Stimulated activated CD4-positive, alpha-beta T cell treated with anti-CD3 and anti-CD28 coated beads, Interleukin-4, amount 100 ng/mL, for 48 hours (primary cell): Measurements from ENCODE around the gene CORO1C.

Experiments
- DNase-seq, 2 donors: peaks; one replicate each; pipeline ENCODE4 v3.0.0-alpha.2; 2020; ENCODE audit warnings: low read depth in 2 of 2

Gene CORO1C

DNA sequence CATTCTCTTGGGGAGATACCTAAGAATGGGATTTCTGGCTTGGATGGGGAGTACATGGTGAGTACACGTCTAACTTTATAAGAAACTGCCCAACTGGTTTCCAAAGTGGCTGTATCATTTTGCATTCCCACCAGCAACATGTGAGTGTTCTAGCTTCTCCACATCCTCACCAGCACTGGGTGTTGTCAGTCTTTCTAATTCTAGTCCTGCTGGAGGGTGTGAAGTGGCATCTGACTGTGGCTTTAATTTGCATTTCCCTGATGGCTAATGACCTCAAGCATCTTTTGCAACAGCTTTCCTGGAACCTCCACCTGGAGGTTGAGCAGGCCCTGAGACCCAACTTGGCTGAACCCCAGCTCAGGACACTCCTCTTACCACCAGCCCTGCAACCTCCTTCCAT is 115.4 kb downstream of the CORO1C start:
- no peak for DNase-seq

DNA sequence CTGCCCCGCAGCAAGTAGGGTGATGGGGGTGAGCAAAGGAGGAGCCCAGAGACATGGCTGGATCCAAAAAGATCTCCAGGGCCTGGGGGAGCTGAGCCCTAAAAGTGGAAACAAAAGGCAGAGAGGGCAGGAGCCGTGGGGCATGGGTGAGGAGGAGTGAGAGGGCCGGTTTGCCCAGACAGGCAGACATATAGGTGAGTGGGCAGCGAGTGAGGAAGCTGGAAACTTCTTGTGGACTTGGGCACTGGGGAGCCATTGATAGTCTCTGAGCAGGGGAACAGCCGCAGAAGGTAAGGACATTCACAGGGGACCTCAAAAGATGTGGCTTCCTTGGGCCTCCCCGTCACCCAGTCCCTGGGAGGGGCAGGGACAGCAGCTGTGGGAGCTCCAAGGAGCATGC is 116.7 kb downstream of the CORO1C start:
- no peak for DNase-seq

DNA sequence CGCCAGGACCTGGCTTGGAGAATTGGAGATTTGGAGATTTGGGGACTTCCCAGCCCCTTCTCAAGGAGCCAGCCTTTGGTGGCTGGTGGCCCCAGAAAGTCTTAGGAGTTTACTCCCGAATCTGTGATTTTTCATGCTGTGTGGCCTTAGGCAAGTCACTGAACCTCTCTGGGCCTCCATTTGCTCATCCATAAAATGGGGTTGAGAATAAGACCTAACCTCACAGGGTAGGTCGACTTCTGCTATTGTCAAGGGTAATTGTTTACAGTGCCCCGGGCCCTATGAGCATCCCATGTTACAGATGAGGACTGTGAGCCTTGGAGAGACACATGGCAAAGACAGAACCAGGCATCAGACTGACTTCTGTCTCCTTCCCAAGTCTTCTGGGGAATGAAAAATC is 117.3 kb downstream of the CORO1C start:
- no peak for DNase-seq

DNA sequence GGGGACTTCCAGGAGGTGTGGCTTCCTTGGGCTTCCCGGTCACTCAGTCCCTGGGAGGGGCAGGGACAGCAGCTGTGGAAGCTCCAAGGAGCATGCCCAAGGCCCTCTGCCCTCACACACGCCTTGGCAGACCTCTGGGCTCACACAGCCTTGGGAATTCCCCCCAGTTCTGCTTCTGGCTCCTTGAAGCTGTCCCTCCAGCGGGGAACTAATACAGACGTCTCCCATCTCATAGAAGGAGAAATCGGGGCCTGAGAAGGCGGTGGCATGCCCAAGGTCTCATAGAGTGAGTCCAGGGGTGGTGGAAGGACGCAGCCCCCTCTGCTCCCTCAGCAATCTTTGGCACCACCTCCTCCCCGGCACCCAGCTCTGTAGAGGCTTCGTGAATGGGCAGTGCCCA is 117.8 kb downstream of the CORO1C start:
- no peak for DNase-seq

DNA sequence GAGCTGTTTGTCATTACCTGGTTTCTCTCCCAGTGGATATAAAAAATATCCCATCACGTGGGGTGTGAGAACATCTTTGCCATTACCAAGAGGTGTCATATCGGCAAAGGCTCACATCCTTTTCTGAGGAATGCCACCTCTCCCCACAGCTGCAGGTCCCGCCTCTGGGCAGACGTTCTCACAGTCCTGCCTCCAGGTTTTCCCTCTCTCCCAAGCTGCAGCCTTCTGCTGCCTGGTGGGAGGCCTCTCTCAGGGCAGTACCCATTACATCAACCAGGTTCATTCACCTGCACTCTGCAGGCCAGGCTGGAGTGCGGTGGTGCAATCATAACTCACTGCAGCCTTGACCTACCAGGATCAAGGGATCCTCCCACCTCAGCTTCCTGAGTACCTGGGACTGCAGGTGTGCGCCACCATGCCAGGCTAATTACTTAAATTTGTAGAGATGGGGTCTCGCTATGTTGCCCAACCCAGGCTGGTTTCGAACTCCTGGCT is 118.5 kb downstream of the CORO1C start:
- no peak for DNase-seq

DNA sequence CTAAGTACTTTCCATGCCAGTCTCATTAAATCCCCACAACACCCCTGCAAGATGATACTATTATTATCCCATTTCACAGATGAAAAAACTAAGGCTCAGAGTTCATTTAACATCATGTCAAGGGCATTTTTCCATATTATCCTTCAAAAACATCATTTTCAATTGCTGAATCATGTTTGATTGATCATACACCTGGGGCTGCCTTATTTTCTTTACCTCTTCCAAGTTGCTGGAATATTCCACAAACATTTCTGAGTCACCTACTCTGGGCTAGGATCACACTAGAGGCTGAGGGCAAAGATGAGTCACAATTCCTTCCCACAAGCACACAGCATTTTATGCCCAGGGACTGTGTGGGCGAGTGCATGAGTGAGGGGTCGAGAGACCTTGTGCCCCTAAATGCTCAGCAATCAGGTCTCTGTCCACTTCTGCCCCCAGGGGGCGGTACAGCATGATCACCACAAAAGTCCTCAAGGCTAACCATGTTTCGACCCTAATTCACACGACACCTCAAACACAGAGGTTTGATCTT is 119.4 kb downstream of the CORO1C start:
- DNase-seq, result peak; percentile 47 to 52

DNA sequence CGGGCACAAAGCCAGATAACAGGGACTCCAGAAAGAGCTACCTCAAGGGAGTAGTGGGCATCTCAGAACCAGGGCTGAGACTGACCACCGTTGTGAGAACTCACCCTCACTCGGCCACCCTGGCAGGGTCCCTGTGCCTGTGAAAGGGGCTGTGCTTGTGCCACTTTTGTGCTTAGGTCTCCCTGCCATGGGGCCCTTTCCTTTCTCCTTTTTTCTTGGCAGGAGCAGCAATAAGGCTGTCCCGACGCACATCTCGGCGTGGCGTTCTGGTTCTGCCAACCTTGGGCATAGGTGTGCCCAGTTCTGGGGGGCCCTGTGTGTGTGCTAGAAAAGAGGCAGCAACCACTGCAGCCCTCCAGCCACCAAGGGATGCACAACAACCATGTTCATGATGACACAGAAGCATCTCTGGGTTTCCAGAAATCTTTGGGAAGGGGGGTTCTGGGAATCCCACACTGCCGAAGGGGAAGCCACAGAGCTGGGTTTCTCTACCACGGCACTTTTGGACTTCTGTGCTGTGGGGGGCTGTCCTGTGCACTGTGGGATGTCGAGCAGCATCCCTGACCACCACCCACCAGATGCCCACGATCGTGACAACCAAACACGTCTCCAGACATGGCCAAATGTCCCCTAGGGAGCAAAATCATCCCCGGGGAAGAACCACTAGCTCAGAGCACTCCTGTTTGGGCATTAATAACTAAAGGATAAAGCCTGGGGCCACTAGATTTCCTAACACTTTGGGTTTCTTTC is 120.3 kb downstream of the CORO1C start:
- no peak for DNase-seq

DNA sequence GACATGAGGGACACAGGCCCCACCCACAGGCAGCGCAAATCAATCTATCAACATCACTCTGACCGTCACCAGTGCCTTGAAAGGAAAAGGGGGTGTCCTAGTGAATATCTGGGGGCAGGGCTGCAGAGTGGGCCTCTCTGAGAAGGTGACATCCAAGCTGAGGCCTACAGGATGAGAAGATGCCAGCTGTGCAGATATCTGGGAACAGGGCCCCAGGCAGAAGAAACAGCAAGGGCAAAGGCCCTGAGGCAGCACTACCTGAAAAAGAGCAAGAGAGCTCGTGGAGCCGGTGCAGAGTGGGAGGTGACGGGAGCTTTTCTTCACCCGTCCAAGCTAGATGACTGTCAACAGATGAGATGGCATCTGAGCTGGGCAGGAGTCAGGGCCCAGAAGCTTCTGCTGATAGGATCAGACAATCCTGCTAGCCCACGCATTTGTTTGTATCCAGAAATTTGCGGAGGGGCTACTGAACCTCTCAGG is 120.9 kb downstream of the CORO1C start:
- DNase-seq, result no peak

DNA sequence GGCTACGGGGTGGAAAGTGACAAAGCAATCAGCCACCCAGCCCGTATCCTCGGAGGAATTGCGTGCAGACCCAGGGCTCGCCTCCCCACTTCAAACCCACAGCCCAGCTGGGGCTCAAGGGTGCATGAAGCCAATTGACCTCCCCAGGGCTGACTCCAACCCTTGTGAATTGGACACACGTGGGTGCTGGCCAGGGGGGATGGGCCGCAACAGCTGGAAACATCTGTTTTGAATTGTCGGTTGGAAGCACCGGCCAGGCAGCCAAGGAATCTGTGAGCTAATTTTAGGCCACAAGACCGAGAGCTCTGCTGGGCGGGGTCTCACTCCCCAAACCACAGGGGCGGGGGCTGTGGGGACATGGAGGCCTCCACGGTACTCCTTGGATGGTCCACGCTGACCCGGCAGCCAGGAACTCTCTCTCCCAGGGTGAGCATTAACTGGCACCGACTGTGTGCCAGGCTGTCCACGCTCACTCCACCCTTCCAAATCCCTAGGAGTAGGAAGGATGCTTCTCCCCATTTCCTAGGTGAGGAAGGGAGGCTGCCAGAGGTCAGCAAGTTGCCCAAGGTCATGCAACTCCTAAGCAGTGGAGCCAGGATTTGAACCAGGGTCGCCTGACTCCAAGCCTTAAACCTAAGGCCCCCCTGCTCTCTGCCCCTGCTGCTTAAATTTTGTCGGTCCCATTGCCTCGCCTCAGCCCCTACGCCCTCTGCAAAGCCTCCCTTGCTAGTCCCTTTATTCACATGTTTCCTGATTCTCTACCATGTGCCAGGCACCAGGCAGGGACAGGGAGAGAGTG is 121.6 kb downstream of the CORO1C start:
- DNase-seq, result no peak

DNA sequence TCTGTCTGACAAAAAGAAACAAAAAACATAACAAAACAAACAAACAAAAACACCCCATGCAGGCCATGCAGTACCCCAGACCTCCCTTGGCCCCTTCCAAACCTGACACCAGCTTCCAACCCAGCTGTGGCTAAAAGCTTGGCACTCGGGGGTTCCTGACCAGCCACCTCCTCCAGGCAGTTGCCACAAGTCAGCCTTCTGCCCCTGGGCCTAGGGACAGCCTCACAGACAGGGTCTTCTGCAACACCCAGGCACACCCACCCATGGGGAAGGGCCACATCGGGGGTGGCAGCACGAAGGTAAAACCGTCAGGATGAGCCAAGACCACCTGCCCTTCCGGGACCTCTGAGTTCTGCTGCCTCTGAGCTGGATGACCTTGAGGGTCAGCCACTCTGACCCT is 122.7 kb downstream of the CORO1C start:
- no peak for DNase-seq

DNA sequence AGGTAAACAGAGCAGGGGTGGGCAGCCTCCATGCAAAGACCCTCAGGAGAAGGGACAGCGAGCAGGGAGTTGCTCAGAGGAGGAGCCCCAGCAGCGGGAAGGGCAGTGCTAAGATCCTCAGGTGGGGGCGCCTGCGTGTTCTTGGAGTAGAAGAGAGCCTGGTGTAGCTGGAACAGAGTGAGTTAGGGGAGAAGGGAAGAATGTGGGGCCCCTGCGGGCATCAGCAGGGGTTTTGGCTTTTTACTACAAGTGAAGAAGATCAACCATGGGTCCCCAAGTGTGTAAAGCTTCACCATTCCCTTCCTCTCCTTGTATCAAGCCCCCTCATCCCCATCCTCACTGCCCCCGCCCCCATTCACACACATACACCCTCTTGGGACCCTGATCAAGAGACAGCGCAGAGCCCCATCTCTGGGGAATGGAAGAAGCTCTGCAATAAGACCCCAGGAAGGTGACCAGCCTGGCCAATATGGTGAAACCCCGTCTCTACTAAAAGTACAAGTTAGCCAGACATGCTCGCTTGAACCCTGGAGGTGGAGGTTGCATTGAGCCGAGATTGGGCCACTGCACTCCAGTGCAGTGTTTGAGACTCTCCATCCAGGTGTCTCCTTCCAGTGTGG is 123.2 kb downstream of the CORO1C start:
- no peak for DNase-seq

DNA sequence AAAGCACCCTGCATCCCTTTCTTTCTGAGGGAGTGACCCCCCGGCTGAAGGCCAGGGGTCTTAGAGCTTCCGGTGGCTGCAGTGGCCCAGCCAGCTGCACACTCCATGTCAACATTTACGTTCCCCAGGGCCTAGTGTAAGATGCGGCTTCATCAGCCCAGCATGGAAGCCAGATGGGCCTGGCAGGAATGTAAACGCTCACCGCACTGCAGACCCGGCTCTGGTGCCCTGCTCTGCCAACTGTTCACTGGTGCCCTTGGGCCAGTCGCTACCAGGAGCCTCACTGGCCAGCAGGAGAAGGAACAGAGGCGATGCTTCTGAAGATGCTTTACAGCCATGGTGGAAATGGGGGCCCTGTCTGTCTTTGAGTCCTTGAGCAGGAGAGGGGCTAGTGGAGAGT is 124.8 kb downstream of the CORO1C start:
- no peak for DNase-seq

DNA sequence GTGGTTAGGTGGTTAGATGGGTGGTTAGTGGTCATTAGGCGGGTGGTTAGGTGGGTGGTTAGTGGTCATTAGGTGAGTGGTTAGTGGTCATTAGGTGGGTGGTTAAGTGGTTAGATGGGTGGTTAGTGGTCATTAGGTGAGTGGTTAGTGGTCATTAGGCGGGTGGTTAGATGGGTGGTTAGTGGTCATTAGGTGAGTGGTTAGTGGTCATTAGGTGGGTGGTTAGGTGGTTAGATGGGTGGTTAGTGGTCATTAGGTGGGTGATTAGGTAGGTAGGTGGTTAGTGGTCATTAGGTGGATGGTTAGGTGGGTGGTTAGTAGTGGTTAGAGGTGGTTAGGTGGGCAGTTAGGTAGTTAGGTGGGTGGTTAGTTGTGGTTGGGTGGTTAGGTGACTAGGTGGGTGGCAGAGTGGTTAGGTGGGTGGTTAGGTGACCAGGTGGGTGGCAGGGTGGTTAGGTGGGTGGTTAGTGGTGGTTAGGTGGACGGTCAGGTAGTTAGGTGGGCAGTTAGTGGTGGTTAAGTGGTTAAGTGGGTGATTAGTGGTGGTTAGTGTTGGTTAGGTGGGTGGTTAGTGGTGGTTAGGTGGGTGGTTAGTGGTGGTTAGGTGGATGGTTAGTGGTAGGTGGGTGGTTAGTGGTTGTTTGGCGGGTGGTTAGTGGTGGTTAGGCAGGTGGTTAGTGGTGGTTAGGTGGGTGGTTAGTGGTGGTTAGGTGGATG is 125.5 kb downstream of the CORO1C start:
- no peak for DNase-seq

DNA sequence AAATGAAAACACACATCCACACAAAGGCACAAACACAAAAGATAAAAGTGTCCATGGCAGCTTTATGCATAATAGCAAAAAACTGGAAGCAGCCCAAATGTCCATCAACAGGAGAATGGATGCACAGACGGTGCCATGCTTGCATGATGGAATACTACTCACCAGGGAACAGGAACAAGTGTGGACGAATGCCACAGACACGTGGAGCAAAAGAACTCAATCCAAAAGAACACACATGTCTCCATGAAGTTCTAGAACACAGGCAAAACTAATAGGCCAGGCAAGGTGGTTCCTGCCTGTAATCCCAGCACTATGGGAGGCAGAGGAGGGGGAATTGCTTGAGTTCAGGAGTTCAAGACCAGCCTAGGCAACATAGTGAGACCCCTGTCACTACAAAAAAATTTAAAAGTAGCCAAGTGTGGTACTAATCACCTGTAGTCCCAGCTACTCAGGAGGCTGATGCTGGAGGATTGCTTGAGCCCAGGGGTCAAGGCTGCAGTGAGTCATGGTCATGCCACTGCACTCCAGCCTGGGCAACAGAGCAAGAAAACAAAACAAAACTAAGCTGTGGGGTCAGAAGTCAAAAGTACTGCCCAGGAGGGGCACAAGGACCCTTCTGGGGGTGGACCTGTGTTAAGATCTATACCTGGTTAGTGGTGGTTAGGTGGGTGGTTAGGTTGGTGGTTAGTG is 126.2 kb downstream of the CORO1C start:
- DNase-seq, result no peak

DNA sequence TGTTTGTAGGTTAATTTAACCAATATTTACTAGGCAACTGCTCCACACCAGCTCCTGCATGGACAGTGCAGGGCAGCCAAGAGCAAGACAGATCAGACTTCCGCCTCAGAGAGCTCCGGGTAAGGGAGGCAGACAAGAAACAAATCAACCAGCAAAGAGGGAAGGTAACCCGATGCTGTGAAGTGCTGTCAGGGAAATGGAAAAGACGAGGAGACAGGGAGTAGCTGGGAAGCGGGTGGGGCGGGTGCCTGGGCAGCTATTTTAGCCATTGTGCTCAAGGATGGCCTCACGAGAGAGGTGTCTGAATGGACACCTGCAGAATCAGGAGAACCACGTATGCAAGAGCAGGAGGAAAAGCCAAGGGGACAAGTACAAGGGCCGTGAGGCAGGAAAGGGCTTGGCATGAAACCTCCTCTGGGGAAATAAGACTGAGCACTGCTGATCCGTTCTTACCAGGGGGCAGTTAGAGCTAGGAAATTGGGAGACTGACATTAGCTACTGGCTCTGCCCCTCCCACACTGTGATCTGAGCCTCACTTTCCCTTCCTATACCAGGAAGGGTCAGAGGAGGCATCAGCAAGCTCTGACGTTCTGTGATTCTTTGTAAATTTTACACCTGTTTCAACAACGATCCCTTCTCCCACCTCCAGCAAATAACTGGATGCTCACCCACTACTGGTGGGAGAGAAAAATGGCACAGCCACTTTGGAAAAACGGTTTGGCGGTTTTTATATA is 126.9 kb downstream of the CORO1C start:
- DNase-seq, result no peak

DNA sequence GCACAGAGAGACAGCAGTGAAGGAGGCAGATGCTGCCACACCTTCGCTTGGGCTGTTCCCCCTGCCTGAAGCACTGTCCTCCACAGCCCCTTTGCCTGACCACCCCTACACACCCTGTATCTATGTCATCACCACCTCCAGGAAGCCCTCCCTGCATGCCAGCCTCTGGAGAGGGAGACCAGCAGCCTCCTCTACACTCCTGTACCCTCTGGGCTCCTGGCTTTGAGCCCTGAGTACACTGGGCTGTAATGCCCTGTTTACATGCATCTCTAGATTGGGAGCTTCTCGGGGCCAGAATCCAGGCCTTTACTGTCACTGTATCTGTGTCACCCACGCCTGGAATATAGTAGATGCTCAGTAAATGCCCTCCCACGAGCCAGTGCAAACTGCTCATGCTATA is 127.6 kb downstream of the CORO1C start:
- no peak for DNase-seq

DNA sequence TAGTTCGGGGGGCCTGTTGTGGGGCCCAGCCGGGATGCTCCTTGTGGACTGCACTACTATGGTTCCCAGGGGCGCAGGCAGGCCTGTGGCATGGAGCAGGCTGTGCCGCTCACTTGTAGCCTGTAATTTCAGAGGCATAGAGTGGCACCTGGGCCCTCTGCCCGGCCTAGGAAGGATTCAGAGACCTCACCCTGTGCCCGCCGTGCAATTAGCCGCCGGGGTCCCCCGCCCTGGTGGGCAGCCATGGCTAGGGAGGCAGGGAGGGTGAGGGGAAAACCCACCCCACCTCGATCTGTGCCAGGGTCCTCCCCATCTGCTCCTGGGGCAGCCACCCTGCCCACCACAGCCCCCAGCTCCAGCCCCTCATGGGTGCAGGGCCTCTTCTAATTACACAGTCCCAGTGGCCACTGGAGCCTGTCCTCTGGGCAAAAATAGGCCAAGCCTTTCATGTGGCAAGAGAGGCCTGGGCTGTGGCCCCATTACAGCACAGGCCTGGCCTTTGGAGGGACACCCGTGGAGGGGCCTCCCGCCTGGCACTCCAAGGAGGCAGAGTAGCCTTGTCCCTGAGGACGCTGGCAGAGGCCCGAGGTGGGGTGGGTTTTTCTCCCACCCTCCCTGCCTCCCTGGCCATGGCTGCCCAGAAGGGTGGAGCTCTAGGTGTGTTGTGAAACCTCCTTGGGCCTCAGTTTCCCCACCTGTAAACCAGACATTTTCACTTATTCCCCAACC is 128.2 kb downstream of the CORO1C start:
- DNase-seq, result no peak

DNA sequence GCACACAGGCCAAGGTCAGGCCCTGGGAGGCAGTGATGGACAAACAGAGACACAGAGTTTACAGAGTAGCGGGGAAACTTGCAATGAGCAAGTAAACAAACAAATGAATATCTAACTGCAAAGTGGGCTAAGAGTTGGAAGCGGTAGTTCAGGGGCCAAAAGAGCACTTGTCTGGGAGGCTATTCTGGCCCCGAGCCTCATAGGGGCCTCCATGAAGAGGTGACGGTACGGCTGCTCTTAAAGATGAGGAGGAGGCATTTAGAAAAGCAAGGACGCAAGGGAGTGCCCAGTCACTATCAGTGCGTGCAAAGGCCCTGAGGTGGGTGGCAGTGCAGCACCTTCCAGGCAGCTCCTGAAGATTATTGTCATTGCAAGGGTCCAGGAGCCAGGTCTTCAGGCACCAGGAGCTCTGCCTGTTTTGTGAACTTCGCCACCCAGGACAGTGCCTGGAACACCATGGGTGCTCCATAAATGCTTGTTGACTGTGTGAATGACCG is 129.1 kb downstream of the CORO1C start:
- no peak for DNase-seq

DNA sequence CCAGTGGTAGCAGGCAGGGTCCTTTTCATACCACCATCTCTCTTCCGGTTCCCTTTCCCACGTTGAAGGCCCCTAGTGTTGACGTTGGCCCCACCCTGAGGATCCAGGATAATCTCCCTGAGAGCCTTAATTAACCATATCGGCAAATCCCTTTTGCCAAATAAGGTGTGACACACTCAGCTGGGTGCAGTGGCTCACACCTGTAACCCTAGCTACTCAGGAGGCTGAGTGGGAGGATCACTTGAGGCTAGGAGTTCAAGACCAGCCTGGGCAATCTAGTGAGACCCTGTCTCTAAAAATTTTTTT is 130.7 kb downstream of the CORO1C start:
- no peak for DNase-seq
